ENCODE data around the gene CKM.
"Not testable (repeated sequence)": the region's sequence is repeated elsewhere in the genome, so short reads cannot be mapped to it uniquely, and the experiment has no call there.

CKM gene

DNA sequence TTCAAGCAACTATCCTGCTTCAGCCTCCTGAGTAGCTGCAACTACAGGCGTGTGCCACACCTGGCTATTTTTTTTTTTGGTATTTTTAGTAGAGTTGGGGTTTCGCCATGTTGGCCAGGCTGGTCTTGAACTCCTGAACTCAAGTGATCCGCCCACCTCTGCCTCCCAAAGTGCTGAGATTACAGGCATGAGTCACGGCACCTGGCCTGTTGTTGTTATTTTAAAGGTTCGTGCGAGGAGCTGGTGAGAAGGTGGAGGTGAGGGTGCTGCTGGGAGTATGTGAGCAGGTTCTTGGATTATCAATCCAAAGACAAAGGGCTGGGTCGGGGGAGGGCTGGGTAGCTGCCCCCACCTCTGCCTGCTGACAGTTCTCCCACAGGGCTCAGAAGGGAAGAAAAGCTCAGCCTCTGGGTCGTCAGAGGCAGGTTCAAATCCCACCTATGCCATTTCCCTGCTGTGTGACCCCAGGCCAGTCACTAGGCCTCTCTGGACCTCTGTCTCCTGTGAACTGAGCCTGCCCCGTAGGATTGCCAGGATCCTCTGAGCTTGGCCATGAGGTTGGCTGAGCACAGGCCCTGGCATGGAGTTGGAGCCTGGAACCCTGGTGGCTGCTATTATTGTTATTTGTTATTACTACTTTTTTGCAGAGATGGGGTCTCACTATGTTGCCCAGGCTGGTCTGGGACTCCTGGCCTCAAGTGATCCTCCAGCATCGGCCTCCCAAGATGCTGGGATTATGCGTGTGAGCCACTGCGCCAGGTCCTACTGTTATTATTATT is 1.5 kb downstream of the CKM start:
- DNase-seq (ENCODE audit: low spot score) = no peak

DNA sequence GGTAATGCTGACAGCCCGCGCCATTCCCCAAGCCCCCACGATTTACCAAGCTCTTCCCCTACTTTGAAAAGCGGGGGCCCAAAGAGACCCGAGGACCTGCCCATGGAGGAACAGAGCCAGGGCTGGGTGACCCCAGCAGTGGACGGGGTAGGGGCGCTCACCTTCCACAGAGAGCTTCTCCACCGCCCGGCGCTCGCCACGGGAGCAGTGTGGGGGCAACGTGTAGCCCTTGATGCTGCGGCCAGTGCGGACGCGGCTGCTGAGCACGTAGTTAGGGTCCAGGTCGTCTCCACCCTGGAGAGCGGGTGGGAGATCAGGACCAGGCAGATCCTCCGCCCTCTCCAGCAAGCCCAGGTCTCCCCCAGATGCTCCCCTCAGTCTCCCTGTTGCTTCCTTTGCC is 7.4 kb downstream of the CKM start:
- no peak for DNase-seq (ENCODE audit: low spot score)

DNA sequence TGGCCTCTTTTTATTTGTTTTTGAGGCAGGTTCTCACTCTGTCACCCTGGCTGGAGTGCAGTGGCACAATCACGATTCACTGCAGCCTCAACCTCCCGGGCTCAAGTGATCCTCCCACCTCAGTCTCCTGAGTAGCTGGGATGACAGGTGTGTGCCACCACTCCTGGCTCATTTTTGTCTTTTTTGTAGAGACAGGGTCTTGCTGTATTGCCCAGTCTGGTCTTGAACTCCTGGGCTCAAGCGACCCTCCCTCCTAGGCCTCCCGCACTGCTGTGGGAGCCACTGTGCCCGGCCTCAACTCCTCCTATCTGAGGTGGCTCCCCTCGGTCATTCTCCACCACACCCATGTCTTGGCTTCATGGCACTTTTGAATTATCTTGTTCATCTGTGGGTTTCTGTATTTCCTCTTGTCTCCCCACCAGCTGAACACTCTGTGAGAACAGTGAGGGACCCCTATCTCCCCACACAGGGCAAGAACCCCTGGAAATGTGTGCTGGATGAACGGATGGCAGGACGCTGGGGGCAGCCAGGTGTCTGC is 7.9 kb downstream of the CKM start:
- DNase-seq (ENCODE audit: low spot score) = no peak

DNA sequence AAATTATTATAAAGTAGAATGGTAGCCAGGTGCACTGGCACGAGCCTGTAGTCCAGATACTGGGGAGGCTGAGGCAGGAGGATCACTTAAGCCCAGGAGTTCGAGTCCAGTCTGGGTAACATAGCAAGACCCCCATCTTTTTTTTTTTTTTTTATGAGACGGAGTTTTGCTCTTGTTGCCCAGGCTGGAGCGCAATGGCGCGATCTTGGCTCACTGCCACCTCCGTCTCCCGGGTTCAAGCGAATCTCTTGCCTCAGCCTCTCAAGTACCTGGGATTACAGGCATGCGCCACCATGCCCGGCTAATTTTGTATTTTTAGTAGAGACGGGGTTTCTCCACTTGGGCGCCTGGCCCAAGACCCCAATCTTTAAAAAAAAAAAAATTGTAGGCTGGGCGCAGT is 10.4 kb downstream of the CKM start:
- DNase-seq (ENCODE audit: low spot score) = not testable (repeated sequence)

DNA sequence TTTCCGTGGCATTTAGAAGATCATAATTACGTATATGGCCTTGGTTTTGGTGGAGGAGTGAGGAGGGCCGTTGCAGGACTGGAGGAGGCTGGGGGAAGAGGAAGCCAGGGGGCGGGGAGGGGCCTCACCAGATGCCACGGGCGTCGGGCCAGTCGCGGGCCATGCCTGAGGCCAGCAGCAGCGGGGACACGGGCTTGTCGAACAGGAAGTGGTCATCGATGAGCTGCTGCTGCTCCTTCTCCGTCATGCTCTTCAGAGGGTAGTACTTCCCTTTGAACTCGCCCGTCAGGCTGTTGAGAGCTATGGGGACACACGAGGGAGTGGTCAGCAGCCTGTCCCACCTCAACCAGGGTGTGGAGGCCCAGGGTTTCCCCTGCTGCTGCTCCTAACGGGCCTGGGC is 11.1 kb downstream of the CKM start:
- DNase-seq (ENCODE audit: low spot score) = no peak

DNA sequence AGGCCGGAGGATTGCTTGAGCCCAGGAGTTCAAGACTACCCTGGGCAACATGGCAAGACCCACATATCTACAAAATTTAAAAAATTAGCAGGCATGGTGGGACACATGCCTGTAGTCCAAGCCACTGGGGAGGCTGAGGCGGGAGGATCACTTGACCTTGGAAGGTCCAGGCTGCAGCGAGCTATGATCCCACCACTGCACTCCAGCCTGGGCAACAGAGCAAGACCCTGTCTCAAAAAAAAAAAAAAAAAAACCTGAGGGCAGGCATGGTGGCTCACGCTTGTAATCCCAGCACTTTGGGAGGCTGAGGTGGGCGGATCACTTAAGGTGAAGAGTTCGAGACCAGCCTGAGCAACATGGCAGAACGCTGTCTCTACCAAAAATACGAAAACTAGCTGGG is 13.4 kb downstream of the CKM start:
- not testable (repeated sequence) for DNase-seq (ENCODE audit: low spot score)

DNA sequence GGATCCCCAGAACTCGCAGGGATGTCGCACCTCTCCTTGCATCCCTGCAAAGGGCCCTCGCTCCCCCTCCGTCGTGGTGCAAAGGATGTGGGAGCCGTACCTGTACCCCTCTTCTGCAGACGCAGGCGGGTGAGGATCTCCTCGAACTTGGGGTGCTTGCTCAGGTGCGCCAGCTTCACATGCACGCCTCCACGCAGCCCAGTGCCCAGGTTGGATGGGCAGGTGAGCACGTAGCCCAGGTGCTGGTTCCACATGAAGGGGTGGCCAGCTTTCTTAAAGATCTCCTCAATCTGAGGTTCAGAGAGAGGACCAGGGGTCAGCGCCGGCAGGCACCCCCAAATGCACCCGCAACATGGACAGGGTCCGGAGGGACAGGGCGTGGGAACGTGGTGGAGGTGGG is 15.3 kb downstream of the CKM start:
- no peak for DNase-seq (ENCODE audit: low spot score)

DNA sequence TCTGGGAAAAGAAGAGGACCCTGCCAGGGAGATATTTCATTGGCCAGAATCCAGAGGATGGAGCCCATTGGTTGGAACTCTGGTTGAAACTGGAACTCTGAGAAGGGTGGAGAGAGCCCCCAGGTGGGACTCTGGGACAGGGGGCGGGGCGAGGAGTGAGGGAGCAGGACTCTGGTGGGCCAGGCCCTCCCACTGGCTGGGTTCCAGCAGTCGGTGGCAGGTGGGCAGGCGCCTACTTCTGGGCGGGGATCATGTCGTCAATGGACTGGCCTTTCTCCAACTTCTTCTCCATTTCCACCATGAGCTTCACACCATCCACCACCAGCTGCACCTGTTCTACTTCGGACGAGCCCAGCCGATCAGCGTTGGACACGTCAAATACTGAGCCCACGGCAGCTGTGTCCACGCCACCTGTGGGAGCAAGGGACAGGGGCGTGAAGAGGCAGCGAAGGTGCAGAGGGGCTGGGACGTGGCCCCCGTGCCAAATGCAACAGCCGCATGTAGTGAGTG is 16.1 kb downstream of the CKM start:
- DNase-seq (ENCODE audit: low spot score) = no peak

DNA sequence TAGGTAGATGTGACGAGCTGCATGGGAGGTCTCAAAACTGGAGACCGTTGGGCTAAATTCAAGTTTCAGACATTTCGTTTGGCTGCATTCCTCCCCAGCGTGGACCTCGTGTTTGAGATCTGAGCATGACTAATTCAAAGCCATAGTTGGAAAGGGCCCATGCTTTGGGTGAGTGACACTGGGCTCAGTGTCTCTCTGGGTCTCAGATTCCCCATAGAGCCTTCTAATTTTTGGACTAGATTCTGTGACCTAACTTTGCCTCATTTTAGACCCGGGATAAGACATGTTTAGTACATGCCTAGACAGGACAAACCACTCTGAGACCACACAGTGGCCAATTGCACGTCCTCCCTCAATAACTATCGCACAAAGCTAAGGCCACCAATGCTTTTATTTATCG is 16.6 kb downstream of the CKM start:
- no peak for DNase-seq (ENCODE audit: low spot score)

DNA sequence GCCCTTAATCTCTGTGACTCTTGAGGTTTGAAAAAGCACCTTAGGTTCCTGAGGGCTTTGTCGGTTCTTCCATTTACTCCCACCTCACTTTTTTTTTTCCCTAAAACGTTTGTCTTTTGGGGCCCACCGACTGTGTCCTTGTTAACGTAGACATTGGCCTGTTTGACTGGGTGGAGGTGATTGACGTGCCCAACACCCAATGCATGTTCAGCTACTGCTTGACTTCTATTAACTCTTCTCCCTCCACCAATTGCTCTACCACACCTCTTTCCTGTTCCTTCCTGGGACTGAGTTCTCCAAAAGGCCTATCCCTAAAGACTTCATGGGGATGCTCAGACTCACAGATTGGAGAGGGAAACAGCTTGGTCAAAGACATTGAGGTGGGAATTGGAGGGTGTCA is 17.3 kb downstream of the CKM start:
- no peak for DNase-seq (ENCODE audit: low spot score)

DNA sequence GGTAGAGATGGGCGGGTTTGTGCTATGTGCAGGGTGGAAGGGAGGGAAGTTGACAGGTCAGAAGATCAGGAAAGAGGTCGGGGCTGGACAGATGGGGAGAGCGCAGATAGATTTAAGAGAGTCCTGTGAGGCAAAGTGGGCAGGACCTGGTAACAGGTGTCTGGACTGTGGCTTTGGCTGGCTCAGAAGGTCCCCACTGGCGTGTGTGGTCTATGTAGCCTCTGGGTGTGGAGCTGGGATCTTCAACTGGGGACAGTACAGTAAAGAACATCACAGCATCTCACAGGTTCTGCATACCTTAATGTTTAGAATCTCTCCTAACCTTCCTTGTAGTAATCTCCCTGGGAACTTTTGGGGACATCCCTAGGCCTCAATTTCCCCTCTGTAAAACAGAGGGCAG is 17.7 kb downstream of the CKM start:
- no peak for DNase-seq (ENCODE audit: low spot score)

DNA sequence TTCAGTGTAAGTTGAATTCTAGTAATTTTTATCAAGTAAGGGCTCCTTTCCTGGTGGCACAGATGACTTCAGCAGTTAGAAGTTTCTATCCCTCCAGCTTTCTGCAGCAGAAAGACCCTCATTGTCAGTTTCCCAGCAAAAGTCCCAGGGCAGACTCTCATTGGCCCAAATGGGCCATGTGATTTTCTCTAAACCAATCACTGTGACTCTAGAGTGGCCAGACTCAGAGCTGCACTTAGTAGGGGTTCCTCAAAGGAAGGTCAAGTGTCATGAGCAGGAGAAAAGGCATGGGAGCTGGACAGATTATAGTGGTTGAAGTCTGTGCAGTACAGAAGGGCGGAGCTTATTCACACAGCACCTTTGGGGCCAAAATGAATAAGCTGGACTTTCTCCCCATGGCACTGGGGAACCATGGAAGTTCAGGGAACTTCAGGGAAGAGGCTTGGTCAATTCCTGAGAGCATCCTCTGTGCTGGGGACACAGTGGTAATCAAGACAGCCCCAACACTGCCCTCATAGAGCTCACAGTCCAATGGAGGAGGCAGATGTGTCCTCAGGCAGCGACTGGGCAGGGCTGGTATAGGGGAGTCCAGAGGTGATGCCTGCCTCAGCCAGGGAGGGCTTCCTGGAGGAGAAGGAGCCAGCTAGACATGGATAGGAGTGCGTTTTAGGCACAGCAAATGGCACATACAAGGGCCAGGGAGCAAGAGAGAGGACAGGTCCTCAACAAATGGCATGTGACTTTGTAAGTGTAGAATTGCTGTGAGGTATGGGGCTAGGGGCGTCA is 18.3 kb downstream of the CKM start:
- DNase-seq (ENCODE audit: low spot score) = no peak

DNA sequence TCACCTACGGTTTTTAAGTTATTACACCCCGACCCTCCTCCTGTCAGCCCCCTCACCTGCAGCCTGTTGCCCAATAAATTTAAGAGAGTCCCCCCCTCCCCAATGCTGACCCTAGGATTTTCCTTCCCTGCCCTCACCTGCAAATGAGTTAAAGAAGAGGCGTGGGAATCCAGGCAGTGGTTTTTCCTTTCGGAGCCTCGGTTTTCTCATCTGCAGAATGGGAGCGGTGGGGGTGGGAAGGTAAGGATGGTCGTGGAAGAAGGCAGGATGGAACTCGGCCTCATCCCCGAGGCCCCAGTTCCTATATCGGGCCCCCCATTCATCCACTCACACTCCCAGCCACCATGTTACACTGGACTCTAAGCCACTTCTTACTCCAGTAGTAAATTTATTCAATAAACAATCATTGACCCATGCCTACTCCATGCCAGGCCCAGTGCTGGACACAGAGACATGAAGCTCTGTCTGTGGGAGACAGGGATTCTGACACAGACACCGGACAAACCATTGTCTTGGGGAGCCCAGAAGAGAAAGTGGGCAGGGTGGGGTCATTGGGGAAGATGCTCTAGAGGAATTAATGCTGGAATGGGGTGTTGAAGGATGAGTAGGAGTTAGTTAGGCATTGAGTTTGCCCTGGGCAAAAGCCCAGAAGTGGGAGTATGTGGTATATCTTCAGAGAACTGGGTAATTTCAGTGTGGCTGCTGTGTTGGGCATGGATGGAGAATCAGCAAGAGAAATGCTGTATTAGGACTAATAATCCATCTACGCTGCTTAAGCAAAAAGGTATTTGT is 19.2 kb downstream of the CKM start:
- DNase-seq (ENCODE audit: low spot score) = no peak

DNA sequence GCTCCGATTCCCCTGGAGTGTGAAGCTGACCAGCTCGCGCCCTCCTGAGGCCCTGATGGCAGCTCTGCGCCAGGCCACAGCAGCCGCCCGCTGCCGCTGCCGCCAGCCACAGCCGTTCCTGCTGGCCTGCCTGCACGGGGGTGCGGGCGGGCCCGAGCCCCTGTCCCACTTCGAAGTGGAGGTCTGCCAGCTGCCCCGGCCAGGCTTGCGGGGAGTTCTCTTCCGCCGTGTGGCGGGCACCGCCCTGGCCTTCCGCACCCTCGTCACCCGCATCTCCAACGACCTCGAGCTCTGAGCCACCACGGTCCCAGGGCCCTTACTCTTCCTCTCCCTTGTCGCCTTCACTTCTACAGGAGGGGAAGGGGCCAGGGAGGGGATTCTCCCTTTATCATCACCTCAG is 20.3 kb downstream of the CKM start:
- DNase-seq (ENCODE audit: low spot score) = no peak

DNA sequence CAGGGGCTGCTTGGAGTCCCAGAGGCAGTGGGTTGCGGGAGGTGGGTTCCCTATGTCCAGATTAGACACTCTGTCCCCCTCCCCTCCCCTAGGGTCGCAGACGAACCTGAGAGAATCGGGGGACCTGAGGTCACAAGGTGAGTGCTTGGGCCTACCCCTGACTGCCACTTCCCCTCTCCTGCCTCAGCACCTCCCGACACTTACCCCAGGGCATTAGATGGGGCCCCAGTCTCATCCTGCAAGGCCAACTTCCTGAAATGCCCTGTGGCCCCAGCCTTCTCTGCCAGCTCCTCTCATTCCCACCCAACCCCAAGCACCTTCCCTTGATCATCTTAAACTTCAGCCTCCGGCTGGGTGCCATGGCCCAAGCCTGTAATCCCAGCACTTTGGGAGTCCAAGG is 23.0 kb downstream of the CKM start:
- DNase-seq (ENCODE audit: low spot score) = no peak

DNA sequence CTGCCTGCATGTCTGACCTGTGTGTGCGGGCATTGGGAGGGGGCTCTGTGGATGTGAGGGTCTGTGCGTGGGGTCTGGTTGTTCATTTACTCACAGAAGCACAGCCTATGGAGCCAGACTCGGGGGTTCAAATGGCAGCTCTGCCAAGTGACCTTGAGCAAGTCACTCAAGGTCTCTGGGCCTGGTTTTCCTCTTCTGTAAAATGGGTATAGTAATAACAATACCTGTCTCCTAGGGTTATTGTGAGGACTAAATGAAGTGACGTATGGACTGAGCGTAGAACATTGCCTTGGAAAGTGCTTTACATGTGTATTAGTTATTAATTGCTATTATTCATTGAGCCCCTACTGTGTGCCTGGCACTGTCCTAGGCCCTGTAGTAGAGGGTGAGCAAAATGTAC is 24.4 kb downstream of the CKM start:
- no peak for DNase-seq (ENCODE audit: low spot score)

DNA sequence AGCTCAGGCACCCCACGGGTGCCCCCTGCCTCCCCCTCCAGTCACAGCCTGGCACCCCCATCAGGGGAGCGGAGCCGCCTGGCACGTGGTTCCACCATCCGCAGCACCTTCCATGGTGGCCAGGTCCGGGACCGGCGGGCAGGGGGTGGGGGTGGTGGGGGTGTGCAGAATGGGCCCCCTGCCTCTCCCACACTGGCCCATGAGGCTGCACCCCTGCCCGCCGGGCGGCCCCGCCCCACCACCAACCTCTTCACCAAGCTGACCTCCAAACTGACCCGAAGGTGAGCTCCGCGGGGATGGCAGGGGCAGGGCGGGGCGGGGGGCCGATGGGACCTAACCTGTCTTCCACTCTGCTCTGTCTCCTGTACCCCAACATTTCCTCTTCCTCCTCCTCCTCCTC is 25.0 kb downstream of the CKM start:
- DNase-seq (ENCODE audit: low spot score) = no peak

DNA sequence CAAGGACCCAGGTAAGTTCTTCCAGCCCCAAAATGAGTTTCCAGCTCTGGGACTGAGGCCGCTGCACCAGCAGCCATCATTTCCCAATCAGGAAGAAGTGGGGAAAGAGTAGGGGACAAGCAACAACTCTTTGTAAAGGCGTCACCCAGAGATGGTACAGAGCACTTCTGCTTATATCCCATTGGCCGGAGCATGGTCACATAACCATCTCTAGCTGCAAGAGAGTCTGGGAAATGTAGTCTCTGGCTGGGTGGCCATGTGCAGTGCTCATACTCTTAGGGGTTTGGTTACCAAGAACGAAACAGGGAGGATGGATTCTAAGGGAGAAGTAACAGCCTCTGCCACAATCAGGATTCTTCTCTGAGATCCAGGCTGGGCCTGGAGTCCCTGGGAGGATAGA is 26.3 kb downstream of the CKM start:
- no peak for DNase-seq (ENCODE audit: low spot score)

DNA sequence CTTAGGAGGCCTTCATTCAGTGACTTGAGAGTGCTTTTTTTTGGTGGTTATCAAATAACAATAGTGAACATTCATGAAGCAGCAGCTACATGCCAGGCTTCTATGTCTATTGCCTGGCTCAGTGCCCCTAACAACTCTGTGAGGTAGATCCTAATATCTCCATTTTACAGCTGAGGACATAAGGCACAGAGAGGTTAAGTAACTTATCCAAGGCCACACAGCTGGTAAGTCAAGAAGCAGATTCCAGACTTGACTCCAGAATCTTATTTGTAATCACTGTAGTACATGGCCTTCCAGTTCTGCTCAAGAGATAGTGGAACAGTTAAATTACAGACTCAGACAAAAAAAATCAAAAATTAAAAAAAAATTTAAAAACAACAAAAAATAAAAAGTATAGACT is 26.8 kb downstream of the CKM start:
- no peak for DNase-seq (ENCODE audit: low spot score)

DNA sequence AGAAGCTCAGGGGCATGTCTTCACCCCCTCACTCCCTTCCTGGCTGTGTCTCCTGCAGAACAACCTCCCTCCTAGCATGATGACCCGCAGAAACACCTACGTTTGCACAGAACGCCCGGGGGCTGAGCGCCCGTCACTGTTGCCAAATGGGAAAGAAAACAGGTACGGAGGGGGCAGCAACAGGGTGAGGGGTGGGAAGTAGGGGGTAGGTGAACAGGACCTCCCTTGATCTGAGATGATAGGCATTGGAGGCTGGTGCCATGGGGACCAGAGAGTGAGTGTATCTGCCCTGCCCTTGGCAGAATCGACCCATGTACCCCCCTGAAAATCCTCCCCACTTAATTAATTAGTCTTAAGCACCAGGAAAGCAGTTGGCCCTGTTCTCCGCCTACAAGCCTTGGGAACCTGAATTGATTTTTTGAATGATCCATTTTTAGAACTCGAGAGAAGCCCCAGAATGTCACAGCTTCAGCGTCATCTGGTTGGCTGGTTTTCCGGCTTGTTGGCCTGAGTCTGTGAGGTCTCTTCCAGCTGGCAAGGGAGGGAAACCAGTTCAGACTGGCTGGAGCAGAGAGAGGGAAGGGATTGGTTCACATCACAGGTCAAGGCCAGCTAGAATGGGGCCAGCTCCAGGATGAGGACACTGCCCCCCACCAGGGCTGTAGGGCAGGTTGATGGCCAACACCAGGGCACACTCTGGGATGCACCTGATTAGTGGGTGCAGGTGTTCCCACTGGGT is 28.2 kb downstream of the CKM start:
- DNase-seq (ENCODE audit: low spot score) = no peak

DNA sequence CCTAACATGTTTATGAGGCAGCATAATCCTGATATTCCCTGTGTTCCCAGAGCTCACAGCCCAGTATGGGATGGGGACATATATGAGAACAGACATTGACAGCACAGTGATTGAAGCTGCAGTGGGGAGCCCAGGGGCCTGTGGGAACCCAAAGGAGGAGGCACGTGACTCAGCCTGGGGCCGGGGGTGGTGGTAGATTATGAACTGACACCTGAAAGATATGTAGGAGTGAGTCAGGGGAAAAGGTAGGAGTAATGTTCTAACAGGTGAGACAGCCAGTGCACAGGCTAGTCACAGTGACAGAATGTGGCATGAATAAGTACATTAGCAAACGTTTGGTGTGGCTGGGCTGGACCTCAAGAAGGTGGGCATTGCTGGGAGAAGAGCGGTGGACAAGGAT is 29.0 kb downstream of the CKM start:
- peak; percentile 22 for DNase-seq (ENCODE audit: low spot score)

DNA sequence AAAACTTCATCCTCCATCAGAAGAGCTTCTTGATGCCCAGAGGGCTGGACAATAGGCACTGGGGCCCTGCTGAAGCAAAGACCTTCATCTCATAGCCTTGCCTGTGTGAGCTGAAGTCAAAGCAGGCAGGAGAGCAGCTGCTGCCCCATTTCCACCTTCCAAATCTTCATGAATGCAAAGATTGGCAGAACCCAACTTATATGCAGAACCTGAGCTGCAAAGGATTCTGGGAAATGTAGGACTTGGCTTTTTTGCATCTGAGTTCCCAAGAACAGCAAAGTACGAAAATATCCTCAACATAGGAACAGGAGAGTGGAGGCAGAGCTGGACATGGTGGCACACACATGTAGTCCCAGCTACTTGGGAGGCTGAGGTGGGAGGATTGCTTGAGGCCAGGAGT is 30.8 kb downstream of the CKM start:
- no peak for DNase-seq (ENCODE audit: low spot score)
